GM12878 (cell line): ENCODE measurements around the gene CSDE1. TPM values are rescaled to one million over a fixed set of nuclear protein-coding genes. Genes with fewer than 3 reads are reported as not detected.

ENCODE experiments used
- ATAC-seq: fragments of 200-7000 bp; cut with Tn5 transposase; 3 replicates; pipeline ENCODE4 v1.9.1; 2020; ENCODE audit warnings: mild to moderate bottlenecking, moderate library complexity
- BruUV-seq: library from RNA; stranded (reverse); fragments of 400-500 nt; replicated peaks from 2 replicates; lab custom pipeline; 2021; lab: Mats Ljungman, UMichigan
- CTCF ChIA-PET: fragments of 300-600 bp; sonication (Branson Sonifier 250); formaldehyde crosslinking; extraction: SDS; loops from one replicate; lab custom pipeline; 2021; ENCODE audit warnings: inconsistent platforms; lab: Yijun Ruan, JAX
- POLR2A ChIA-PET: fragments of 350-600 bp; formaldehyde crosslinking; extraction: SDS; loops from one replicate; lab custom pipeline; 2021; ENCODE audit warnings: inconsistent platforms; lab: Charles Lee
- RAD21 ChIA-PET: fragments of 300-600 bp; sonication (Branson Sonifier 250); formaldehyde crosslinking; loops from one replicate; lab custom pipeline; 2023; ENCODE audit warnings: antibody characterized with exemption; ENCODE audit not compliant: unreplicated experiment; lab: Charles Lee
- SMC1A ChIA-PET: fragments of 300-600 bp; sonication (Branson Sonifier 250); formaldehyde crosslinking; loops from one replicate; lab custom pipeline; 2023; ENCODE audit not compliant: unreplicated experiment, uncharacterized antibody; lab: Charles Lee
- DNase-seq: peaks from one replicate; pipeline ENCODE4 v3.0.0-alpha.2; 2011; ENCODE audit warnings: low read depth, low spot score
- FAIRE-seq: peaks from 3 replicates; lab custom pipeline; 2011; peaks lifted over from hg19 to GRCh38; lab: Jason Lieb, UNC
- H2AFZ ChIP-seq: 2 replicates; pipeline ENCODE4 v1.6.0; 2011; ENCODE audit warnings: low read depth, low read length, control low read depth; ENCODE audit not compliant: control insufficient read depth
- H3K27ac ChIP-seq: 2 replicates; pipeline ENCODE4 v1.5.1; 2011; ENCODE audit warnings: control low read depth; ENCODE audit not compliant: control insufficient read depth, insufficient read depth
- H3K27me3 ChIP-seq, 2 experiments: replicated peaks in 1 of 2; 2 replicates each; pipeline versions ENCODE4 v1.6.0 to v1.6.1; 2011; ENCODE audit warnings: low read length in 1 of 2; ENCODE audit not compliant: control insufficient read depth in 2 of 2, insufficient read depth in 2 of 2
- H3K36me3 ChIP-seq, 2 experiments: 2 replicates each; pipeline ENCODE4 v1.5.1; 2011; ENCODE audit warnings: low read length in 1 of 2; ENCODE audit not compliant: control insufficient read depth in 2 of 2, insufficient read depth in 2 of 2
- H3K4me1 ChIP-seq: 2 replicates; pipeline ENCODE4 v1.6.1; 2011; ENCODE audit warnings: mild to moderate bottlenecking, low read length, moderate library complexity, mixed read lengths; ENCODE audit not compliant: control insufficient read depth, insufficient read depth
- H3K4me2 ChIP-seq: 2 replicates; pipeline ENCODE4 v1.6.0; 2011; ENCODE audit warnings: control low read depth; ENCODE audit not compliant: control insufficient read depth, insufficient read depth
- H3K4me3 ChIP-seq: fragments of 200-600 bp; sonication (generic); 2 replicates; pipeline ENCODE4 v1.5.1; 2016
- H3K79me2 ChIP-seq: 2 replicates; pipeline ENCODE4 v1.6.0; 2011; ENCODE audit warnings: low read length; ENCODE audit not compliant: control insufficient read depth, insufficient read depth
- H3K9ac ChIP-seq: 2 replicates; pipeline ENCODE4 v1.8.0; 2011; ENCODE audit warnings: low read length, control low read depth, mixed read lengths; ENCODE audit not compliant: control insufficient read depth, insufficient read depth
- H3K9me3 ChIP-seq: replicated peaks from 3 replicates; pipeline ENCODE4 v1.5.1; 2011; ENCODE audit warnings: mild to moderate bottlenecking, low read length; ENCODE audit not compliant: control insufficient read depth, insufficient read depth
- H4K20me1 ChIP-seq: 2 replicates; pipeline ENCODE4 v1.6.0; 2011; ENCODE audit not compliant: control insufficient read depth, insufficient read depth
- ATF7 ChIP-seq: fragments of 450-650 bp; IDR thresholded peaks from 2 replicates; pipeline ENCODE4 v1.6.1; 2016; ENCODE audit warnings: low read depth, mild to moderate bottlenecking
- FOXK2 ChIP-seq: fragments of 450-650 bp; IDR thresholded peaks from 2 replicates; pipeline ENCODE4 v1.6.1; 2017; ENCODE audit warnings: mild to moderate bottlenecking, moderate library complexity
- IRF4 ChIP-seq: IDR thresholded peaks from 2 replicates; pipeline ENCODE4 v1.6.1; 2011; ENCODE audit warnings: low read depth, low read length
- KLF5 ChIP-seq: fragments of 450-650 bp; IDR thresholded peaks from 2 replicates; pipeline ENCODE4 v1.6.1; 2014; ENCODE audit warnings: mild to moderate bottlenecking; ENCODE audit not compliant: partially characterized antibody
- LARP7 ChIP-seq: fragments of 450-650 bp; IDR thresholded peaks from 2 replicates; pipeline ENCODE4 v1.6.1; 2017; ENCODE audit warnings: mild to moderate bottlenecking
- NR2C1 ChIP-seq: fragments of 450-650 bp; IDR thresholded peaks from 2 replicates; pipeline ENCODE4 v1.6.1; 2017; ENCODE audit warnings: antibody characterized with exemption, mild to moderate bottlenecking, moderate library complexity
- RCOR1 ChIP-seq: conservative IDR thresholded peaks from 2 replicates; pipeline ENCODE4 v1.6.1; 2012; ENCODE audit warnings: low read depth, low read length, improper control_type of control experiment
- SREBF2 ChIP-seq: IDR thresholded peaks from 2 replicates; pipeline ENCODE4 v1.6.1; 2012; ENCODE audit warnings: mild to moderate bottlenecking, low read length
- WRNIP1 ChIP-seq: IDR thresholded peaks from 2 replicates; pipeline ENCODE4 v1.6.1; 2011; ENCODE audit warnings: low read depth, low read length, improper control_type of control experiment, borderline replicate concordance
- ZBTB4 ChIP-seq: fragments of 450-650 bp; formaldehyde crosslinking; IDR thresholded peaks from 2 replicates; pipeline ENCODE4 v1.4.0; 2022; ENCODE audit warnings: mild to moderate bottlenecking, moderate library complexity
- WGBS: methylation state at CpG from one replicate; pipeline ENCODE4 v1.1.6; 2016; ENCODE audit warnings: low lambda C conversion rate; ENCODE audit not compliant: insufficient replicate concordance, insufficient coverage; ENCODE audit errors: missing lambda C conversion rate; 5-methylcytosine and 5-hydroxymethylcytosine counted together
- in situ Hi-C: fragments of 300-500 bp; cut with MboI; formaldehyde crosslinking; loops from 9 replicates; pipeline ENCODE4 v1.14.3; 2018; ENCODE audit warnings: mixed read lengths
- intact Hi-C: fragments of 100-400 bp; cut with micrococcal nuclease; formaldehyde crosslinking; loops from one replicate; pipeline ENCODE4 v1.14.2; 2022; ENCODE audit not compliant: unreplicated experiment
- polyA plus RNA-seq, 11 experiments: library from polyadenylated mRNA; depleted of rRNA in 4 of 11; unstranded in 6 of 11; stranded (reverse) in 5 of 11; fragments of >200 nt; fragmentation: Nextera tagmentation in 4 of 11; fragmentation: Illumina TruSeq in 1 of 11; extraction: Ambion mirVana in 4 of 11; extraction: Trizol in 1 of 11; gene quantifications; 1 replicate in 1 of 11; 2 replicates in 10 of 11; pipeline versions ENCODE4 v1.2.1 to v1.2.3, GENCODE V29; 2011 to 2016; ENCODE audit warnings: inconsistent platforms in 2 of 11, missing spikeins in 2 of 11, low read depth in 1 of 11
- total RNA-seq, 4 experiments: library from RNA; depleted of rRNA in 3 of 4; stranded (reverse); fragments of >200 nt in 3 of 4; fragmentation: Illumina TruSeq in 1 of 4; extraction: Trizol in 1 of 4; gene quantifications; 2 replicates each; pipeline versions ENCODE4 v1.2.1 to v1.2.3, GENCODE V29; 2013 to 2021

Gene CSDE1
- total and polyA plus RNA-seq, 10 of the 15 experiments (the other 5 are each of a cell fraction or from before 2014, with no cell fraction given) = 130 to 390 (median 246) TPM

DNA sequence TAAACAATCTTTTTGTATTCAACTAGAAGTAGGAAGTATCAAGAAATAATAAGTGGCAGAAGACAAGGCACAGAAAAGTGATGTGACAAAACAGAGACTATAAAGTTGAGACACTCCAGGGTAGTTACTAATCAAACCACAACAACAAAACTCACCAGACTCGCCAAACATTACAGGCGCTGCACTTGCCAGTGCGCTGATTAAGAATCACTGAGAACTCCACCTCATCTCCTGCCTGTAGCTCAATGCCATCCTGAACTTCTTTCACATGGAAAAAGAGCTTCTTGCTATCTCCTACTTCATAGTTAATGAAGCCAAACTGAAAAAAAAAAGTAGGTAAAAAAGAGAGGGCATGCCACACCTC lies 38.4 kb downstream of the CSDE1 start:
- CTCF ChIA-PET = interaction anchor here (0.8 to 1.5 kb wide), 5 partner anchors 9 to 38 kb away, joined by 3 to 4 read pairs (median 3); partner anchors contain the start of gene CSDE1
- H4K20me1 ChIP-seq = no peaks in the 10 kb centered on the region
- H3K4me2 ChIP-seq = no peak overlapping the region
- no peaks in the 10 kb centered on the region for H3K27me3 ChIP-seq
- ATAC-seq (no peak), DNase-seq (no peak), FAIRE-seq (no peak)
- peaks cover 9 to 32% of the 10 kb centered on the region in 2 experiments for H3K36me3 ChIP-seq
- SMC1A ChIA-PET = interaction anchor here (0.7 to 1.7 kb wide), 5 partner anchors 9 to 297 kb away, joined by 3 to 6 read pairs (median 4); no protein-coding TSS in a partner anchor
- 41% methylated on average over 3 of the region's 3 CpGs for WGBS
- H3K4me1 ChIP-seq = no peaks in the 10 kb centered on the region
- H3K9me3 ChIP-seq = no peaks in the 10 kb centered on the region
- in situ Hi-C loops (no loop called here), intact Hi-C loops (no loop called here)
- no peak overlapping the region for H3K27ac ChIP-seq
- no peak for TF ChIP-seq ATF7
- no peak for TF ChIP-seq NR2C1
- TF ChIP-seq IRF4 = no peak
- TF ChIP-seq KLF5 = no peak
- TF ChIP-seq ZBTB4 (CRISPR knock-in tag) = no peak
- no peak for TF ChIP-seq RCOR1
- TF ChIP-seq LARP7 = no peak
- TF ChIP-seq FOXK2 = no peak
- TF ChIP-seq WRNIP1 = no peak
- TF ChIP-seq SREBF2 = no peak
- H3K4me3 ChIP-seq = no peak overlapping the region
- BruUV-seq = no TSS peak
- peaks cover 20% of the 10 kb centered on the region for H3K79me2 ChIP-seq
- no peak overlapping the region for H3K9ac ChIP-seq
- POLR2A ChIA-PET = interaction anchor here (0.6 to 5.1 kb wide), 3 partner anchors 13 to 38 kb away, joined by 3 to 36 read pairs (median 4); partner anchors contain the start of gene CSDE1
- RAD21 ChIA-PET = no interaction called here
- H2AFZ ChIP-seq = no peak overlapping the region
